G401.6 (cell line): Measurements from ENCODE around the gene PTPRN2.

Experiments used
- FAIRE-seq: peaks from 2 replicates; lab custom pipeline; 2012; peaks lifted over from hg19 to GRCh38; lab: Jason Lieb, UNC

The PTPRN2 gene

DNA sequence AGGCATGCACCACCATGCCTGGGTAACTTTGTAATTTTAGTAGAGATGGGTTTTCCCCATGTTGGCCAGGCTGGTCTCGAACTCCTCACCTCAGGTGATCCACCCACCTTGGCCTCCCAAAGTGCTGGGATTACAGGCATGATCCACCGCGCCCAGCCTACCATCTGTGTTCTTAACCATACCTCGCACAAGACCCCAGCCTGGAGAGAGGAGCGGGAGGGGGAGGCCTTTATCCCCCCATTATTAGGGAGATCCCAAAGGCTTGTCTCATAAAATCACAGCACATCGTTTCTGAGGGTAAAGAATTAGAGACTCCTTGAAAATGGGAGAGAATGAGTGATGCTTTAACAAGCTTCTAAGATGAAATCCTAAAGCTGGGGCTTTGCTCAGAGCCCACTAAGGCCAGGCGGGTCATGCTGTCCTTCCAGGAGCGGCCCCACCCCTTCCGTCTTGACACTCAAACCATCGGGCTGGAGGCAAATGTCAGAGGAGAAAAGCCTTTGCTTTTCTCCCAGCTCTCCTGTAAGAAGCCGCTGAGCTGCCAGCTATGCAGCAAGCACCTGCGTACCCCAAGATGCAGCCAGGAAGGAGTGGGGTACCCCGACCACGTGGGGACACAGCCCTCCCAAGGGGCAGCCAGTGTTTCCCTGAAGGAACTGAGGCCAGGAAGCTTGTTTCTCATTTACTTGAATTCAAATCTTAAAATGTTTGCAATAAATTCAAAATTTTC is 339.7 kb downstream of the PTPRN2 start:
- no peak for FAIRE-seq

DNA sequence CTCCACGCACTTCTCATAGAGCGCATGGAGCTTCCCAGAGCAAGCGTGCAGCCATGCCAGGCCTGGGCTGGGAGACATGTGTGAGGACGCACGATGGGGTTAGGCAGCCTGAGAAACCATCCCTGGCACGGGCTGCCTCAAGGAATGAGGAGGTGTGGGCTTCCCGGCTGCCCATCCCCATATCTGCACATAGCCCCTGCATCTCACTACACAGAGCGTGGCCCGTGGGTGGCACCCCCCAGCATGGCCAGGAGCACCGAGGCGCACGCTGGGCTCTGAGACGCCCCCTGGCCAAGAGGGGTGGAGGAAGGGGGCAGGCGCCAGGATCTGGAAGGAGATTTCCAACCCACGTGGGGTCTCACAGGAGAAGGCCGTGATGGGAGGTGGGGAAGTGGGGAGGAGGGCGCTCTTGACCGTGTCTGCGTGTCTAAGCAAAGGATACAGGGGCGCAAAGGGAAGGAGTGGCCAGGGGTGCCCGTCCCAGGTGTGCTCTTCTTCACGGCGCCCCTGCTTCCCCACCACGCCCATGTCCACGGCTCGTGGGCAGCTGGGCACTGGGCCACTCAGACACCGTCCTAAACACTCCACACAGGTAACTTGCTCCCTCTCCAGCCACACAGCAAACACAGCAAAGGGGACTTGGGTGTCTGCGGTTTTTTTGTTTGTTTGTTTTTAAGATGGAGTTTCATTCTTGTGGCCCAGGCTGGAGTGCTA is 340.5 kb downstream of the PTPRN2 start:
- no peak for FAIRE-seq

DNA sequence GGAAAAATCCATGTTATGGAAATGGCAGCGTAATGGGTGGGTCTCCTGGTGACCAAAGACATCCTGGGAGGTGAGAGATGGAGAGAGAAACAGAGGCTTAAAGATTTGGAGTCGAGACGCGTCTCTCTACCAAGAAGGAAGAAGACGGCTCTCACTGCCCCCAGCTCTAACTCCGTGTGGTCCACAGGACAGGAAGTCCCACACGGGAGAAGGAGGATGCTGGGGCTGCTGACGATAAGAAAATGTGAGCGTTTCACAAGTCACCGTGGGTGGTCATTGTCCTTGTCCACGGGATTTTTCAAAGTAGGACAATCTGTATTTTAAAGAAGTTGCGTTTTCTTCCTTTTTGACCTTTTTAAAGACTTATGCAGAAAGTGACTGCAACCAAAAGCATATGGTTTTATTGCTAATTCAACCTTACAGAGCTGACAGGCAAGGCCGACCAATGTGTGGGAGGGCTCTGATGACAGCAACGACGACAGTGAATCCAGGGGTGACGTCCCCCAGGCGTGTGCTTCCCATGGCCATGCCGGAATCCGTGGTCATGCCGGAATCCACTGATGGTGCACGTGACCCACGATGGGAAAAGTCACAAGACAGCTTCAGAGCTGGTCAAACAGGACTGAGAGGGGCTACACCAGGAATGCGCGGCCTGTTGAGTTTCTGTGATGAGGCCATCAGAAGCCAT is 341.2 kb downstream of the PTPRN2 start:
- FAIRE-seq = no peak

DNA sequence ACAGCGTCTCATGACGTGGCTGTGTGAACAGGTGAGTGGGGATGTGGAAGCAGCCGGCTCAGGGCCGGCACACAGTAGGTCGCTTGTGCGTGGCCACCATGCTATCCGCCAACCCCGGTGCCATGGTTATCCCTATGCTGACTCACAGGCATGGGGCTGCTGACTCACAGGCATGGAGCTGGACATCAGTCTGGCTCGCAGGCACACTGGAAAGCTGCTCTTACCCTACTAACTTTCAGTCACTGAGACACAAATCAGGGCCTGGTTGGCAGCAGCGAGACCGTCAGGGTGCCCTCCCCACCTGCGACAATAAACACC is 341.9 kb downstream of the PTPRN2 start:
- no peak for FAIRE-seq

DNA sequence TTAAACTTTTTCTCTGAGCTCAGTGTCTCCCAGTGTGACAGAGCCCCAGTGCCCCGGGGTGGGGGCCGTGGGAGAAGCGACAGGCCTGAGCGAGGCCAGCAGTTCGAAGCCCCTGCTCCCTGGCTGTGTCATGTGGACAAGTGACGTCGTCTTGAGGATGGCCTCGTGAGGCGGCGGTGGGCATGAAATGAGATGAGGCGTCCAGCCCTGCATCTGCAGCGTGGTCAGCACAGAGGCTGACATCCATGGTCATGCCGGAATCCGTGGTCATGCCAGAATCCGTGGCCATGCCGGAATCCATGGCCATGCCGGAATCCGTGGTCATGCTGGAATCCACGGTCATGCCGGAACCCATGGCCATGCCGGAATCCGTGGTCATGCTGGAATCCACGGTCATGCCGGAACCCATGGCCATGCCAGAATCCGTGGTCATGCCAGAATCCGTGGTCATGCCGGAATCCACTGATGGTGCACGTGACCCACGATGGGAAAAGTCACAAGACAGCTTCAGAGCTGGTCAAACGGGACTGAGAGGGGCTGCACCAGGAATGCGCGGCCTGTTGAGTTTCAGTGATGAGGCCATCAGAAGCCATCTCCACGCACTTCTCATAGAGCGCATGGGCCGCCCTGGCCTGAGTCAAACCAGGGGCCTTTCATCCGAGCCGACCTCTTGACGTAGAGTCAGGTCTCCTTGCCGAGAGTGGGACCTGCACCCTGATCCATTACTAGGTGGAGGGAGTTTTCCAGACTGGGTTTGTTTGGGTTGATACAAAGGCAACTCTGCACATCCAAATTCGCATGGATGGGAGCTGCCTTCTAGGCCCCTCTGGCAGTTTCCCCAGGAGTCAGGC is 342.5 kb downstream of the PTPRN2 start:
- no peak for FAIRE-seq

DNA sequence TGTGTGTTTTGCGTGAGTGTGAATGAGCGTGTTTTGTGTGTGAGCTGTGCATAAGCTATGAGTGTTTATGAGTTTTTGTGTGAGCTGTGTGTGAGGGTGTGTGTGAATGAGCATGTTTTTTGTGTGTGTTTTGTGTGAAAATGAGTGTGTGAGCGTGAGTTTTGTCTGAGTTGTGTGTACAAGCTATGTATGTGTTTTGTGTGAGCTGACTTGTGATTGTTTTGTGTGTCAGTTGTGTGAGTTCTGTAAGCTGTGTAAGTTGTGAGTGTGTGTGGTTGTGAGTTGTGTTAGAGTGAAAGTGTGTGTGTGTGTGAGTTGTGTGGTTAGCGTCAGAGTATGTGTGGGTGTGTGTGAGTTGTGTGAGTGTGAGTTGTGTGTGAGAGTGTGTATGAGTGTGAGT is 343.2 kb downstream of the PTPRN2 start:
- FAIRE-seq = no peak

DNA sequence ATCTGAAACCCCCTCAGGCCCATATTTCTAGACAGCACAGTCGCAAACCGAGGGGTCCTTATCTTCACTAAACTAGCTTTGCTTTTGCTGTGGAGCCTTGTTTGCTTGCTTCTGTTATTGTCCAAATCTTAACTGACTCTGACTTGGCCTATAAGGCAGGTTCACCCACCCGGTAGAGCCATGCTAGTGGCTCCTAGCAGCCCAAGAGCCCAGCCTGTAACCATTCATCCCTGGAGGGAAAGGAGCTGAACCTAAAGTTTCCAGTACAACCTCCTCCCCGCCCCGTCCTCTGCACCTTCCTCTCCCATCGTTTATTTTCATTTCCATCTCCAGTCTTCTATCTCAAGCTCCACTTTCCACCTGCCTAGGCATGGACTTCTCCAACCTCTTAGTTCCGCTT is 345.7 kb downstream of the PTPRN2 start:
- FAIRE-seq = no peak

DNA sequence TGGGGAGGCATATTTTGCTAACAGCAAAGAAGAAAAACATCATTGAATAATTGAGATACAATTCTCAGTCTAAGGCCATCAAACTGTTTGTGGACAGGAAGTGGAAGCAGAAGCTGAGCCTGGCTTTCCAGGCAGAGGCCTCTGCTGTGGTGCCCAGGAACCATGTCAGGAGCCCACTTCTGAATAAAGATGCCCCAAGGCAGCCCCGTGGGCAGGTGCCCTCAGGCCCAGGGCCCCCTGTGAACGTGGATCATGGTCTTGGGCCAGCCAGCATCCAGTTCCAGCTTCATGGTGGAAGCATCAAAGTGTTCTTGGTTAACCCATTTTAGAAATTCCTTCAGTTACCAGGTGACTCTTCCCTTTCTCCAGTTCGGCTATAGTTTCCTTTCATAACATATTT is 346.8 kb downstream of the PTPRN2 start:
- no peak for FAIRE-seq

DNA sequence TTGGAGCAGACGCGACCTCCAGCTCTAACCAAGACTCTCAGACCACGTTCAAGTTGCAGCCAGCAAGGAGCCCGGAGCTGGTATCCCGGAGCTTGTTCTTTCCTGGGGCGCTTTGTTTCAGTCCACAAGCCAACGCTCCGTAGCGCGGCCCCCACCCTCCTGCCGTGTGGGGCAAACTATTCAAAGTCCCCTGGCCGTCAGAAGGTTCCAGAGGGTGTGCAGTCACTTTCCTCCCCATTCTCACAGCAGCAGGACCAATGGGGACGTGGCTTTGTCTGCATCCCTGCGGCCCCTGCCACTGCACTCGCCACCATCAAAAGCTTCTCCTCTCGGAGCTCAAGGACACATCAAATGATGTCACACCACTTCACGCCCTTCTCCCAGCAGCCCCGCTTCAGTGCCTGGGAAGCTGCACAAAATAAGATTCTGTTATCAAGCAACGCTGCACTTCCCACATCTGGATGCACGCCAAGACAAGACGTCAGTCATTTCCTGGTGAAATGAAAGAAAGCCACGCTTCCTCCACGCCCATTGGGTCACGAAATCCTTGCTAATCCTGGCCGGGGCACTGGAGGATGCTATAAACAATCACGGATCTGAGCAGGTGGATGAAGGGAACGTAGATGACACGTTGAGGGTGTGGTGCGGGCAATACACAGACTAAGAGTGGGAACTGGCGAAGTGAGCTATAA is 348.2 kb downstream of the PTPRN2 start:
- FAIRE-seq = no peak

DNA sequence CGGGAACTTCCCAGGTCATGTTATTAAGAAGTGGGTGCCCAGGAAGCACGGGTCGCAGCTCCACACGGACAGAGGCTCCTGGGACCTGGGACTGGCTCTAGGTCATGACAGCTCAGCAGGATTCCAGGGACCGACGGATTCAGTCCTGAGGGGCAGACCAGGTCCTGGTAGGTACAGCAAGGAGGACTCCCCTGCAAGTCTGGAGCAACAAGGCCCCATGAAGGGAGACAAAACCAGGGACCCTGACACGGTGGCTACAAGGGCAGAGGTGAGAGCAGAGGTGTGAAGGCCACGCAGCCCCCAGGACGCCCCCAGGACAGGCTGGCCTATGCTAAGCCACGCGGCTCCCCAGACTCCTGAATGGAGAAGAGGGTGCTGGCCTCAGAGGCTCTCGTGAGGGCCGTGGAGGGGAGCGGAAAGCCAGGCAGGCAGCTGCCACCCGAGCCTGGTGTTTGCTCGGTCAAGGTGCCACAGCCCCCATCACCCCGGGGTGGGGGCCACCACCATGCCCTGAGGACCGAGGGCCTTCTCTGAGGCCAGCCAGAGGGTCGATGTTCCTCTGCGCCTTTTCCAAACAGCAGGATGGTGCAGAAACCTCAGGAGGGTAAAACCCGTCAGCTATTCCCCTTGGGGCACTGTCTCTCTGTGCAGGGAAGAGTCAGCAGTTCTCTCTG is 348.9 kb downstream of the PTPRN2 start:
- FAIRE-seq = no peak

DNA sequence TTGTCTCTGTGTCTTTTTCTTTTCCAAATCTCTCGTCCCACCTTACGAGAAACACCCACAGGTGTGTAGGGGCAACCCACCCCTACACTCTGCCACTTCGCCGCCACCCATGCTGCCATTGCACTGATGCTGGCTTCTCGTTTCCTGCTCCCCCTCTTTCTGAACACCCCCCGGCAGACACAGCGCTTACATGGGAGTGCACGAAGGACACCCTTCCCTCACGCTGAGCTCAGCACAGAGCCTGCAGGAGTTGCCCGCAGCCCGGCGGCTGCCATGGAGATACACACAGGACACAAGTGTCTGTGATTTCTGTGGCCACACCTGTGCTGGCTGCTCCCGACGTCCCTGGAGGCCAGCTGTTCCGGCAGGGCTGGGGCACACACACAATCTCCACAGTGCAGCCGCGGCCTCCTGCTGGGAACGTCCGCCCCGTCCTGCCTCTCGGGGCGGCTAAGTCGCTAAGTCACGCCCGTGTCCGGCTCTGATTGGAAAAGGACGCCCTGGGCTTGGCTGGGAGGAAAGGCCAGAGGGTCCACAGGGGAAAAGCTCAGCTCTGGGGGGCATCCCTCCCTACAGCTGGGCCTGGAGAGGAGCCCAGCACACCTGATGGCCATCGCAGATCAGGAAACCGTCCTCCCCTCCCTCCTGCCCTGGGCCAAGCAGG is 349.8 kb downstream of the PTPRN2 start:
- FAIRE-seq = no peak

DNA sequence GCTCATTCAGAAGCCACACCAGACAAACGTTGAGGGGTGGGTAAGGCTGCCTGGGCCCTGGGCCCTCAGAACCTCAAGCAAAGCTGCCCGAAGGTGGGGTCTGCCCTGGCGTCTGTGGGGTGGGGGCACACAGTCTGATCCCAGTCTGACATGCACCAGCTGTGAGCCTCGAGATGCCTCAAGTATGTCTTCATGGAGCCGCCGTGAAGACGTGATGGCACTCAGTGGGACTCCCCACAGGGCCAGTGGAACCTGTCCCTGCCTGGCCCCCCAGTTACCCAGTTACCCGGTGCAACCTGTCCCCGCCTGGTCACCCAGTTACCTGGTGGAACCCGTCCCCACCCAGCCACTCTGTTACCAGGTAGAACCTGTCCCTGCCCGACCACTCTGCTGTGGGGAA is 351.2 kb downstream of the PTPRN2 start:
- FAIRE-seq = no peak

DNA sequence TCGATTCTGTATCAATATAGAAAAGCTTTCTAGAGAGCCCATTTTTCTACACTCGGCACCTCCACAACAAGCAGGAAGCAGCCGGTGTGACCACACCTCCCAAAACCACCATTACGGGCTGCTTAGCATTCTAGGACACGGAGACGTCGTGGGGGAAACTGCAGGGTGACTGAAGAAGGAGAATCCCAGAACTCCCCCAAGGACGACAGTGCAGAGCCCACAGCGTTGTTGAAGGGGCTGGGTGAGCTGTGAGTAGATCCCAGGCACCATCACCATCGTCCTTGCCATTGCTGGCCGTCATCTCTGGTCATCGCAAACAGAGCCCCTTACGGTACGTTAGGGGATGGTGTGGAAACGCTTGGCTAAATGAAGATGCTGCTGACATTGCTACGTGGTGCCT is 351.8 kb downstream of the PTPRN2 start:
- no peak for FAIRE-seq

DNA sequence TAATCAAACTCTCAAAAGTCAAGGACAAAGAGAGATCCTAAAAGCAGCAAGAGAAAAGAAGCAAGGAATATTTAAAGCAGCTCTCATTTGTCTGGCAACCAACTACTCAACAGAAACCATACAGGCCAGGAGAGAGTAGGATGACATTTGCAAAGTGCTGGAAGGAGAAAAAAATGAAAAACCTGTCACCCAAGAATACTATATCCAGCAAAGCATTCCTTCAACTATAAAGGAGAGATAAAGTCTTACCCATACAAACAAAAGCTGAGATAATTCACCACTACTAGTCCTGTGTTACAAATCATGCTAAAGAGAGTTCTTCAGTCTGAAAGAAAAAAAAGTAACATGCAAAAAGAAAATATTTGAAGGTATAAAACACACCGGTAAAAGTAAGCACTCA is 357.7 kb downstream of the PTPRN2 start:
- no peak for FAIRE-seq

DNA sequence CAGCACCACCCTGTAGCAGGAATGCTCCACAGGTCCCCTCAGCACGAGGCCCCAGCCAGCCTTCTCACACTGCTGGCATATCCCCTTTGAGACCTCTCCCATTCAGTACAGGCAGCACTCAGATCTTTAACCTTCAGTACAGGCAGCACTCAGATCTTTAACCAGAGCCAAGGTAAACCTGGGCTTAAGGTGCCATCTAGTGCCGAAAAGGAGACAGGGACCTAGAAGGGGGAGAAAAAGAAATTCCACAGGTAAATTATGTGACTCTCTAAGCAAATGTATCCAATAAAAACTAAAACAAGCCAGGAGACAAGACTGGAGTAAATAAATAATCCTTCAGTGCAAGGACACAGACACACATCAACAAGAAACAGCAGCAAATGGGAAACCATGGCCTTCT is 358.6 kb downstream of the PTPRN2 start:
- FAIRE-seq = no peak

DNA sequence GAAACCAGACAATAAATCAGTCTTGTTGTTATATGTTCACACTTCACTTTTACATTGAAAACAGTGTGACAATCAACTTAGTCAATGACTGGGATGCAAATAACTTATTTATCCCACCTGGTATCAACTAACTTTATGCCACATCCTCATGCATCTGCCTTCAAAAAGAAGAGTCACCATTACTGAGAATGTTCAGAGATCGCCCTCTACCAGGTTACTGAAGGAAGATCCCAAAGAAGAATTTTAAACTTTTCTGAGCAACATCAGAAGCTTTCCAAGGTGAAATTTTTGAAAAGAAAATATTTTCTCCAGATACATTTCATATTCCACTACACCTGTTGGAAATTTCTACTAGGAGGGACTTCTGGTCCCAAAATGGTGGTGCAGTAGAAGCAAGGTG is 359.5 kb downstream of the PTPRN2 start:
- FAIRE-seq = no peak

DNA sequence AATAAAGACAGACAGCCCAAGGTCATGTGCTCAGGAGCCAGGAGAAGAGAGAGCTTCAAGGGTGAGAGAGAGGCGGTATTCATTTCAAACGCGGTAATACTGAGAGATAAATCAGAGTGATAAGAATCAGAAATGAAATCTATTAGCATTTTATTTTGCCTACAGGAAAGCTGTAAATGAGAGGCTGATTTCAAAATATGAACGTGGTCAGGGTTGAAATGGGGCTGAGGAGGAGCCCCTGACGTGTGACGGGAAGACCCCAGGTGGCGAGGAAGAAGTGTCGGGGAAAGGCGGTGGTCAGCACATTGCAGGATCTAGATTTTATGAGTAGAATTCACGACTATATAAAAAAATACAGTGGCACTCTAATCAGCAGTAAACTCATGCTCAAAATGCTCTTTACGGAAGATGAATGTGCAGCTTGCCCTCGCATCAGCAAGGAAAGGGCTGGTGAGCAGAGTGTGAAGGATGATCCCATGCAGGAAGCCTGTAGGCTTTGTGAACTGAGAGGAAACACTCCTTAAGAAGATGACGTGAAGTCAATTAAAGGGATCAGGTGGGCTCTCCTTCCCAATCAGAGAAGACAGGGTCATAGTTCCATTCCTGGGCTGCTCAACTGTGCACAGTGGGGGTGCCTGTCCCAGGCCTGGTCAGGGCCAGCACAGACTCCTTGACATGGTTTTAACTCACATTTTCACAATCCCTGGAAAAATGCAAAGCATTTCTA is 360.2 kb downstream of the PTPRN2 start:
- no peak for FAIRE-seq

DNA sequence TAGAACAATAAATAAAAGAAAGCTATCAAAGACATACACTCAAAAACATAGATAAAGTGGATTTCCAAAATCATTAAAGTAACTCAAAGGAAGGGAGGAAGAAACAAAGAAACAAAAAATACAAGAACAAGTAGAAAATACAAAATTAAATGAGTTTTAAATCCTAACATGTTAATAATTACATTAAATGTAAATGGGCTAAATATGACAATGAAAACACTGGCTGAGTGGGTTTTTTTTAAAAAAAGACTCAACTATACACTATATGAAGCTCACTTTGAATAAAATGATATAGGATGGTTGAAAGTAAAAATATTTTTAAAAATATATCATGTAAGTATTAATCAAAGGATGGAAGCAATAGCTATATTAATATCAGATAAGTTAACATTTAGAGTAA is 371.4 kb downstream of the PTPRN2 start:
- no peak for FAIRE-seq

DNA sequence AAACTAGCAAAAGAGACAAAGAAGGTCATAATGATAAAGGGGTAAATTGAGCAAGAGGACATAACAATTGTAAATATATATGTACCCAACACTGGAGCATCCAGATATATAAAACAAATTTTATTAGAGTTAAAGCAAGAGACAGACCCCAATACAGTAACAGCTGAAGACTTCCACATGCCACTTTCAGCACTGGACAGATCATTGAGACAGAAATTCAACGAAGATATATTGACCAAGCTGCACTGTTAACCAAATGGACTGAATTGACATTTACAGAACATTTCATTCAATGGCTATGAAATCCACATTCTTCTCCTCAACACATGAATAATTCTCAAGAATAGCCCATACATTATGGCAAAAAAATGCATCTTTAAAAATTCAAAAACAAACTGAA is 378.2 kb downstream of the PTPRN2 start:
- FAIRE-seq = no peak

DNA sequence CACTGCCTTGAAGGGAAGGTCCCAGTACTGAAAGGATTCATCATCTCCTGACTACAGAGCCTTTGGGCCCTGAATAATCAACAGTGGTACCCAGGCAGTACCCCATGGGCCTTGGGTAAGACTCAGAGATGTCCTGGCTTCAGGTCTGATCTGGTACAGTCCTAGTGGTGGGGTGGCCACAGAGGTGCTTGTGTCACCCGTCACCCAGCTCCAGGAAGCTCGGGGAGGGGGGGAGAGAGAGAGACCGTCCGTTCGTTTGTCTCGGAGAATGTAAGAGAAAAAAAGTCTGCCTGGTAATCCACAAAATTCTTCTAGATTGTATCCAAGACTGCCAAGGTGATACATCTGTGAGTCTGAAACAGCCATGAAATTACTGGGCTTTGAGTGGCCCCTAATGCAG is 381.3 kb downstream of the PTPRN2 start:
- FAIRE-seq = no peak
